Tibial nerve (tissue), 4 donors: Measurements from ENCODE around the gene SLC15A5.

Experiments
- EP300 ChIP-seq, 2 donors: sonication (generic); formaldehyde crosslinking; IDR thresholded peaks; one replicate each; pipeline ENCODE4 v1.6.1; 2017; ENCODE audit warnings: antibody characterized with exemption in 2 of 2, mild to moderate bottlenecking in 1 of 2
- POLR2A ChIP-seq, 2 donors: fragments of 450-650 bp; IDR thresholded peaks; one replicate each; pipeline ENCODE4 v1.6.1; 2017; ENCODE audit warnings: antibody characterized with exemption in 2 of 2, mild to moderate bottlenecking in 2 of 2, moderate library complexity in 2 of 2
- TF ChIP-seq, protein P1 (sequence below), 5 experiments: fragments of 200-600 bp in 3 of 5; fragments of 450-650 bp in 2 of 5; sonication (generic) in 3 of 5; IDR thresholded peaks; one replicate each; pipeline ENCODE4 v1.5.1; 2016 to 2019; ENCODE audit warnings: antibody characterized with exemption in 5 of 5, mild to moderate bottlenecking in 3 of 5, moderate library complexity in 2 of 5

DNA sequence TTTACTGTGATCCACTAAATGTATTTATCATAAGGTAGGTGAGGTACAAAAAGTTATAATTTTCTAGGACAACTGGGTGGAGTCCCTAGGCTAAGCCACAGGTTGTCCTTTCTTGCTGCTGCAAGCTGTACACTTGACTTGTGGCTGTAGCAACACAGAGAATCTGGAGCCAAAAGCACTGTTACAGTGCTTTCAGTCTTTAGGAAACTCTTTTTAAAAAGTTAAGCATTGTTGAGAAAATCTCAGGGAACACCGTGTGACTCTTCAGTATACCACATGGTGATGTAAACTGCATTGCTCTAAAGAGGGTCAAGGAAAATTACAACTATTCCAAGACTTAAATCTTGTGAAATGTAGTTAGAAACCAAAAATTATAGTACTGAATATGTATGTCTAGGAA is 11.4 kb downstream of the SLC15A5 start:
- TF ChIP-seq, protein P1, sequence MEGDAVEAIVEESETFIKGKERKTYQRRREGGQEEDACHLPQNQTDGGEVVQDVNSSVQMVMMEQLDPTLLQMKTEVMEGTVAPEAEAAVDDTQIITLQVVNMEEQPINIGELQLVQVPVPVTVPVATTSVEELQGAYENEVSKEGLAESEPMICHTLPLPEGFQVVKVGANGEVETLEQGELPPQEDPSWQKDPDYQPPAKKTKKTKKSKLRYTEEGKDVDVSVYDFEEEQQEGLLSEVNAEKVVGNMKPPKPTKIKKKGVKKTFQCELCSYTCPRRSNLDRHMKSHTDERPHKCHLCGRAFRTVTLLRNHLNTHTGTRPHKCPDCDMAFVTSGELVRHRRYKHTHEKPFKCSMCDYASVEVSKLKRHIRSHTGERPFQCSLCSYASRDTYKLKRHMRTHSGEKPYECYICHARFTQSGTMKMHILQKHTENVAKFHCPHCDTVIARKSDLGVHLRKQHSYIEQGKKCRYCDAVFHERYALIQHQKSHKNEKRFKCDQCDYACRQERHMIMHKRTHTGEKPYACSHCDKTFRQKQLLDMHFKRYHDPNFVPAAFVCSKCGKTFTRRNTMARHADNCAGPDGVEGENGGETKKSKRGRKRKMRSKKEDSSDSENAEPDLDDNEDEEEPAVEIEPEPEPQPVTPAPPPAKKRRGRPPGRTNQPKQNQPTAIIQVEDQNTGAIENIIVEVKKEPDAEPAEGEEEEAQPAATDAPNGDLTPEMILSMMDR (IDR thresholded peaks at IDR 0.05), result no peak
- TF ChIP-seq POLR2A (IDR thresholded peaks at IDR 0.05) (no peak), EP300 (IDR thresholded peaks at IDR 0.05) (no peak)
